Parathyroid adenoma (tissue), 2 donors: ENCODE data around the gene EEF1E1.
A peak's percentile ranks its signal among the peaks of the same experiment; 100 is the strongest.

ENCODE experiments used
- H2AFZ ChIP-seq: fragments of 300-600 bp; sonication (generic); one replicate; pipeline ENCODE4 v1.7.0; 2017; ENCODE audit warnings: antibody characterized with exemption, mild to moderate bottlenecking
- H3K27ac ChIP-seq: fragments of 300-600 bp; sonication (generic); one replicate; pipeline ENCODE4 v1.7.0; 2017
- H3K27me3 ChIP-seq: fragments of 300-600 bp; sonication (generic); one replicate; pipeline ENCODE4 v1.7.0; 2017; ENCODE audit warnings: low read length; ENCODE audit not compliant: control insufficient read depth, insufficient read depth
- H3K36me3 ChIP-seq: fragments of 300-600 bp; sonication (generic); one replicate; pipeline ENCODE4 v1.7.0; 2017; ENCODE audit warnings: low read length; ENCODE audit not compliant: control insufficient read depth, insufficient read depth
- H3K4me1 ChIP-seq: fragments of 300-600 bp; sonication (generic); one replicate; pipeline ENCODE4 v1.7.0; 2017; ENCODE audit warnings: control low read depth
- H3K4me2 ChIP-seq: fragments of 300-600 bp; sonication (generic); one replicate; pipeline ENCODE4 v1.7.0; 2017; ENCODE audit warnings: low read length
- H3K4me3 ChIP-seq: fragments of 300-600 bp; sonication (generic); one replicate; pipeline ENCODE4 v1.7.0; 2017; ENCODE audit warnings: low read depth, low read length
- H3K79me2 ChIP-seq: fragments of 300-600 bp; sonication (generic); one replicate; pipeline ENCODE4 v1.7.0; 2017; ENCODE audit warnings: control low read depth
- H3K9ac ChIP-seq: fragments of 300-600 bp; sonication (generic); one replicate; pipeline ENCODE4 v1.7.0; 2017; ENCODE audit warnings: mild to moderate bottlenecking
- H3K9me3 ChIP-seq: fragments of 300-600 bp; sonication (generic); one replicate; pipeline ENCODE4 v1.7.0; 2017; ENCODE audit warnings: low read length; ENCODE audit not compliant: control insufficient read depth
- TF ChIP-seq, protein P1 (sequence below): fragments of 300-600 bp; sonication (generic); IDR thresholded peaks from one replicate; pipeline ENCODE4 v1.7.0; 2017; ENCODE audit warnings: antibody characterized with exemption, mild to moderate bottlenecking
- donor health status: primary hyperparathyroidism.

EEF1E1 gene

GRCh38 chr6:8086755-8087306, 15.5 kb downstream of the EEF1E1 start:
- H3K9me3 ChIP-seq, result no peaks in the 10 kb centered on the region
- TF ChIP-seq, protein P1, sequence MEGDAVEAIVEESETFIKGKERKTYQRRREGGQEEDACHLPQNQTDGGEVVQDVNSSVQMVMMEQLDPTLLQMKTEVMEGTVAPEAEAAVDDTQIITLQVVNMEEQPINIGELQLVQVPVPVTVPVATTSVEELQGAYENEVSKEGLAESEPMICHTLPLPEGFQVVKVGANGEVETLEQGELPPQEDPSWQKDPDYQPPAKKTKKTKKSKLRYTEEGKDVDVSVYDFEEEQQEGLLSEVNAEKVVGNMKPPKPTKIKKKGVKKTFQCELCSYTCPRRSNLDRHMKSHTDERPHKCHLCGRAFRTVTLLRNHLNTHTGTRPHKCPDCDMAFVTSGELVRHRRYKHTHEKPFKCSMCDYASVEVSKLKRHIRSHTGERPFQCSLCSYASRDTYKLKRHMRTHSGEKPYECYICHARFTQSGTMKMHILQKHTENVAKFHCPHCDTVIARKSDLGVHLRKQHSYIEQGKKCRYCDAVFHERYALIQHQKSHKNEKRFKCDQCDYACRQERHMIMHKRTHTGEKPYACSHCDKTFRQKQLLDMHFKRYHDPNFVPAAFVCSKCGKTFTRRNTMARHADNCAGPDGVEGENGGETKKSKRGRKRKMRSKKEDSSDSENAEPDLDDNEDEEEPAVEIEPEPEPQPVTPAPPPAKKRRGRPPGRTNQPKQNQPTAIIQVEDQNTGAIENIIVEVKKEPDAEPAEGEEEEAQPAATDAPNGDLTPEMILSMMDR, result no peak
- peaks cover 15% of the 10 kb centered on the region for H3K4me1 ChIP-seq
- H3K4me3 ChIP-seq, result no peak overlapping the region
- H3K27ac ChIP-seq, result no peak overlapping the region
- no peaks in the 10 kb centered on the region for H3K79me2 ChIP-seq
- H3K36me3 ChIP-seq, result no peaks in the 10 kb centered on the region
- no peaks in the 10 kb centered on the region for H3K27me3 ChIP-seq
- no peak overlapping the region for H3K4me2 ChIP-seq
- no peak overlapping the region for H3K9ac ChIP-seq
- no peak overlapping the region for H2AFZ ChIP-seq

- H3K4me2 ChIP-seq, result no peak overlapping the region
- TF ChIP-seq, protein P1, result no peak
- H3K36me3 ChIP-seq, result no peaks in the 10 kb centered on the region
- no peaks in the 10 kb centered on the region for H3K79me2 ChIP-seq
- H2AFZ ChIP-seq, result no peak overlapping the region
- H3K27me3 ChIP-seq, result no peaks in the 10 kb centered on the region
- no peaks in the 10 kb centered on the region for H3K9me3 ChIP-seq
- no peak overlapping the region for H3K9ac ChIP-seq
- H3K27ac ChIP-seq, result no peak overlapping the region
- no peak overlapping the region for H3K4me3 ChIP-seq
- peaks cover 15% of the 10 kb centered on the region for H3K4me1 ChIP-seq
Observed at GRCh38 chr6:8085053-8085511, 17.3 kb downstream of the EEF1E1 start.

DNA sequence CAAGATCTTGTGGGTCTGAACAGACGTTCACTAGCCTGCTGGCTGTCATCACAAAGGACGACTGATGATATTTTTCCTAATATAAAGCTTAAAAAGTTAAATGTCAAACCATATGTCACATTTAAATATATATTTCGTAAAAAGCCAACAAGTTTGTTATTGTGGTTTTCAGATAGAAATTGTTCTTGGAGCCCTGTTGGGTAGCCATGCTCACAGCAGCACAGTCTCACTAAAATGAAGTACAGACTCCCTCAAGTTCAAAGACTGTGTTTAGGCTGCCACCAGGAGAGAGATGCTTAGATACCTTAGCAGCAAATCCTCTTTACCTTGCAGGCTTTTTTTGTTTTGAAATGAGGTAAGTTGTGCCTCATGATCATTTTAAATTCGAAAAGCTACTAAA, 17.8 kb downstream of the EEF1E1 start:
- Histone ChIP-seq H3K27ac (no peak overlapping the region), H2AFZ (no peak overlapping the region), H3K4me2 (no peak overlapping the region), H3K27me3 (no peaks in the 10 kb centered on the region), H3K9me3 (no peaks in the 10 kb centered on the region), H3K4me1 (peaks cover 15% of the 10 kb centered on the region), H3K4me3 (no peak overlapping the region), H3K9ac (no peak overlapping the region), H3K36me3 (no peaks in the 10 kb centered on the region), H3K79me2 (no peaks in the 10 kb centered on the region)
- TF ChIP-seq, protein P1, result no peak

GRCh38 chr6:8082954-8083858, 19.1 kb downstream of the EEF1E1 start:
- no peaks in the 10 kb centered on the region for H3K9me3 ChIP-seq
- H3K27me3 ChIP-seq, result no peaks in the 10 kb centered on the region
- TF ChIP-seq, protein P1, result no peak
- peak overlapping the region; percentile 29 for H3K27ac ChIP-seq
- H3K9ac ChIP-seq, result no peak overlapping the region
- H2AFZ ChIP-seq, result no peak overlapping the region
- no peak overlapping the region for H3K4me3 ChIP-seq
- no peaks in the 10 kb centered on the region for H3K36me3 ChIP-seq
- H3K79me2 ChIP-seq, result no peaks in the 10 kb centered on the region
- H3K4me1 ChIP-seq, result peaks cover 15% of the 10 kb centered on the region
- peak overlapping the region; percentile 12 for H3K4me2 ChIP-seq
